SK-N-MC (cell line): Measurements from ENCODE around the gene HERC2.
"Not testable (repeated sequence)": the region's sequence is repeated elsewhere in the genome, so short reads cannot be mapped to it uniquely, and the experiment has no call there.

Source experiments
- EZH2 ChIP-seq: fragments of 200-600 bp; sonication (generic); IDR thresholded peaks from one replicate; pipeline ENCODE4 v1.6.1; 2017; ENCODE audit warnings: antibody characterized with exemption
- POLR2AphosphoS5 ChIP-seq: IDR thresholded peaks from 2 replicates; pipeline ENCODE4 v1.6.1; 2012; ENCODE audit warnings: mild to moderate bottlenecking, low read depth, low read length, borderline replicate concordance

DNA sequence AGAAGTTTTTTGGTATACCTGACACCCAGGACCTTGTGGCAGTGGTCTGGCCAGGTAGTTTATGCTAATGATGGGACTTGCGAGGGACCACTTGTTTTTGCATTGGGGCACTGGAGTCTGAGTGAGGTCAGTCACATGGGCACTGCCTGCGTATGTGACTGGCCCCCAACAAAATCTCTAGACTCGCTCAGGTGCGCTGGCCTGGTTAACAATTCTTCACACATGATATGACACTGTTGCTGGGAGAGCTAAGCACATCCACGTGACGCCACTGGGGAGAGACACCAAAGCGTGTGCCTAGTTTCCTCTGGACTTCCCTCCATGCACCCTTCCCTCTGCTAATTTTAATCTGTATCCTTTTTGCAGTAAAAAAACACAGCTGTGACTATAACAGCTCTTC, 90.6 kb downstream of the HERC2 start:
- not testable (repeated sequence) for TF ChIP-seq POLR2AphosphoS5, EZH2
